ENCODE data around the gene TMEM43.
"Not testable (repeated sequence)": the region's sequence is repeated elsewhere in the genome, so short reads cannot be mapped to it uniquely, and the experiment has no call there.

Gene TMEM43

GRCh38 chr3:14119651-14120050 lies 5.2 kb upstream of the TMEM43 start:
- Histone ChIP-seq H3K18ac (ENCODE audit: low read depth in 1 of 2, low read length in 2 of 2) (no peak overlapping the region), H2BK120ac (ENCODE audit: low read depth, low read length) (no peak overlapping the region), H3K4ac (ENCODE audit: low read depth in 1 of 2, low read length in 2 of 2) (no peak overlapping the region), H2AFZ (ENCODE audit: low read depth, low read length) (no peak overlapping the region), H3K4me3 (ENCODE audit: insufficient read depth in 1 of 2, low read depth in 1 of 2, low read length in 2 of 2) (no peak overlapping the region), H3K9me3 (ENCODE audit: control insufficient read depth, low read length) (no peaks in the 10 kb centered on the region), H2BK15ac (ENCODE audit: low read depth, poor library complexity, severe bottlenecking) (no peak overlapping the region), H4K8ac (ENCODE audit: low read length) (no peak overlapping the region), H3K36me3 (ENCODE audit: control insufficient read depth in 1 of 2, insufficient read depth in 2 of 2, low read depth in 1 of 2, low read length in 2 of 2) (peaks cover 3 to 47% of the 10 kb centered on the region in 2 experiments), H3K27ac (ENCODE audit: low read length, poor library complexity, severe bottlenecking) (no peak overlapping the region), H4K91ac (ENCODE audit: low read length) (no peak overlapping the region), H3K4me1 (ENCODE audit: control insufficient read depth, insufficient read depth, low read depth, low read length) (peaks cover 9% of the 10 kb centered on the region), H2BK5ac (ENCODE audit: low read depth, low read length, poor library complexity, severe bottlenecking) (no peak overlapping the region), H3K9ac (ENCODE audit: low read length) (no peak overlapping the region), H3K27me3 (ENCODE audit: control insufficient read depth in 1 of 2, insufficient read depth in 1 of 2, low read length in 2 of 2) (no peaks in the 10 kb centered on the region), H2BK12ac (ENCODE audit: low read length in 2 of 2) (no peak overlapping the region), H3K79me1 (replicated peaks; ENCODE audit: low read length, poor library complexity, severe bottlenecking) (peaks cover 45% of the 10 kb centered on the region), H3K23ac (ENCODE audit: low read length in 2 of 2) (no peak overlapping the region), H3K4me2 (ENCODE audit: low read length, poor library complexity, severe bottlenecking) (no peak overlapping the region), H2AK5ac (ENCODE audit: low read length, severe bottlenecking) (no peak overlapping the region), H3K14ac (ENCODE audit: low read length in 2 of 2) (no peak overlapping the region)
- no peak for DNase-seq
- WGBS: 100% methylated on average over 2 of the region's 2 CpGs

- H3K4me3 ChIP-seq (ENCODE audit: insufficient read depth in 1 of 2, low read depth in 1 of 2, low read length in 2 of 2): no peak overlapping the region
- H3K9ac ChIP-seq (ENCODE audit: low read length): no peak overlapping the region
- H3K27ac ChIP-seq (ENCODE audit: low read length, poor library complexity, severe bottlenecking): no peak overlapping the region
- no peak overlapping the region for H4K8ac ChIP-seq (ENCODE audit: low read length)
- H3K79me1 ChIP-seq (replicated peaks; ENCODE audit: low read length, poor library complexity, severe bottlenecking): peaks cover 47% of the 10 kb centered on the region
- H2BK5ac ChIP-seq (ENCODE audit: low read depth, low read length, poor library complexity, severe bottlenecking): no peak overlapping the region
- no peak overlapping the region for H2AFZ ChIP-seq (ENCODE audit: low read depth, low read length)
- H2BK120ac ChIP-seq (ENCODE audit: low read depth, low read length): no peak overlapping the region
- H3K9me3 ChIP-seq (ENCODE audit: control insufficient read depth, low read length): no peaks in the 10 kb centered on the region
- no peak overlapping the region for H2BK15ac ChIP-seq (ENCODE audit: low read depth, poor library complexity, severe bottlenecking)
- H3K36me3 ChIP-seq (ENCODE audit: control insufficient read depth in 1 of 2, insufficient read depth in 2 of 2, low read depth in 1 of 2, low read length in 2 of 2): peaks cover 3 to 40% of the 10 kb centered on the region in 2 experiments
- no peak overlapping the region for H3K18ac ChIP-seq (ENCODE audit: low read depth in 1 of 2, low read length in 2 of 2)
- no peak overlapping the region for H4K91ac ChIP-seq (ENCODE audit: low read length)
- no peaks in the 10 kb centered on the region for H3K27me3 ChIP-seq (ENCODE audit: control insufficient read depth in 1 of 2, insufficient read depth in 1 of 2, low read length in 2 of 2)
- H3K4ac ChIP-seq (ENCODE audit: low read depth in 1 of 2, low read length in 2 of 2): no peak overlapping the region
- H3K4me1 ChIP-seq (ENCODE audit: control insufficient read depth, insufficient read depth, low read depth, low read length): peaks cover 9% of the 10 kb centered on the region
- WGBS: 97% methylated on average over 11 of the region's 11 CpGs
- H3K14ac ChIP-seq (ENCODE audit: low read length in 2 of 2): no peak overlapping the region
- no peak overlapping the region for H2BK12ac ChIP-seq (ENCODE audit: low read length in 2 of 2)
- no peak overlapping the region for H3K23ac ChIP-seq (ENCODE audit: low read length in 2 of 2)
- DNase-seq: no peak
- H3K4me2 ChIP-seq (ENCODE audit: low read length, poor library complexity, severe bottlenecking): no peak overlapping the region
- H2AK5ac ChIP-seq (ENCODE audit: low read length, severe bottlenecking): no peak overlapping the region
Observed at GRCh38 chr3:14120111-14120920, 4.5 kb upstream of the TMEM43 start.

GRCh38 chr3:14120921-14121448 lies 3.9 kb upstream of the TMEM43 start:
- H3K79me1 ChIP-seq (replicated peaks; ENCODE audit: low read length, poor library complexity, severe bottlenecking): peaks cover 47% of the 10 kb centered on the region
- not testable (repeated sequence) for H2AFZ ChIP-seq (ENCODE audit: low read depth, low read length); H3K27ac ChIP-seq (ENCODE audit: low read length, poor library complexity, severe bottlenecking); H2BK15ac ChIP-seq (ENCODE audit: low read depth, poor library complexity, severe bottlenecking); H3K18ac ChIP-seq (ENCODE audit: low read depth in 1 of 2, low read length in 2 of 2); H3K9me3 ChIP-seq (ENCODE audit: control insufficient read depth, low read length); H3K14ac ChIP-seq (ENCODE audit: low read length in 2 of 2); H4K8ac ChIP-seq (ENCODE audit: low read length); DNase-seq; H2BK12ac ChIP-seq (ENCODE audit: low read length in 2 of 2); H3K4ac ChIP-seq (ENCODE audit: low read depth in 1 of 2, low read length in 2 of 2); H3K9ac ChIP-seq (ENCODE audit: low read length); H3K4me3 ChIP-seq (ENCODE audit: insufficient read depth in 1 of 2, low read depth in 1 of 2, low read length in 2 of 2); H3K23ac ChIP-seq (ENCODE audit: low read length in 2 of 2); H2AK5ac ChIP-seq (ENCODE audit: low read length, severe bottlenecking); H3K4me2 ChIP-seq (ENCODE audit: low read length, poor library complexity, severe bottlenecking); H2BK120ac ChIP-seq (ENCODE audit: low read depth, low read length); H4K91ac ChIP-seq (ENCODE audit: low read length); H3K27me3 ChIP-seq (ENCODE audit: control insufficient read depth in 1 of 2, insufficient read depth in 1 of 2, low read length in 2 of 2); H2BK5ac ChIP-seq (ENCODE audit: low read depth, low read length, poor library complexity, severe bottlenecking)
- peaks cover 11% of the 10 kb centered on the region for H3K4me1 ChIP-seq (ENCODE audit: control insufficient read depth, insufficient read depth, low read depth, low read length)
- H3K36me3 ChIP-seq (ENCODE audit: control insufficient read depth in 1 of 2, insufficient read depth in 2 of 2, low read depth in 1 of 2, low read length in 2 of 2): peaks cover 0 to 34% of the 10 kb centered on the region in 2 experiments
- 100% methylated on average over 2 of the region's 2 CpGs for WGBS

- WGBS: 100% methylated on average over 5 of the region's 5 CpGs
- H3K9ac ChIP-seq (ENCODE audit: low read length): no peak overlapping the region
- peaks cover 42% of the 10 kb centered on the region for H3K79me1 ChIP-seq (replicated peaks; ENCODE audit: low read length, poor library complexity, severe bottlenecking)
- H4K8ac ChIP-seq (ENCODE audit: low read length): no peak overlapping the region
- no peak for DNase-seq
- peaks cover 0 to 30% of the 10 kb centered on the region in 2 experiments for H3K36me3 ChIP-seq (ENCODE audit: control insufficient read depth in 1 of 2, insufficient read depth in 2 of 2, low read depth in 1 of 2, low read length in 2 of 2)
- no peak overlapping the region for H2BK5ac ChIP-seq (ENCODE audit: low read depth, low read length, poor library complexity, severe bottlenecking)
- no peak overlapping the region for H2AFZ ChIP-seq (ENCODE audit: low read depth, low read length)
- no peak overlapping the region for H3K14ac ChIP-seq (ENCODE audit: low read length in 2 of 2)
- no peaks in the 10 kb centered on the region for H3K9me3 ChIP-seq (ENCODE audit: control insufficient read depth, low read length)
- no peak overlapping the region for H4K91ac ChIP-seq (ENCODE audit: low read length)
- no peak overlapping the region for H3K23ac ChIP-seq (ENCODE audit: low read length in 2 of 2)
- no peak overlapping the region for H3K18ac ChIP-seq (ENCODE audit: low read depth in 1 of 2, low read length in 2 of 2)
- no peak overlapping the region for H2BK15ac ChIP-seq (ENCODE audit: low read depth, poor library complexity, severe bottlenecking)
- H3K4me2 ChIP-seq (ENCODE audit: low read length, poor library complexity, severe bottlenecking): no peak overlapping the region
- H2BK120ac ChIP-seq (ENCODE audit: low read depth, low read length): no peak overlapping the region
- H3K4me3 ChIP-seq (ENCODE audit: insufficient read depth in 1 of 2, low read depth in 1 of 2, low read length in 2 of 2): no peak overlapping the region
- no peak overlapping the region for H3K27ac ChIP-seq (ENCODE audit: low read length, poor library complexity, severe bottlenecking)
- no peak overlapping the region for H2AK5ac ChIP-seq (ENCODE audit: low read length, severe bottlenecking)
- no peaks in the 10 kb centered on the region for H3K27me3 ChIP-seq (ENCODE audit: control insufficient read depth in 1 of 2, insufficient read depth in 1 of 2, low read length in 2 of 2)
- H2BK12ac ChIP-seq (ENCODE audit: low read length in 2 of 2): no peak overlapping the region
- H3K4me1 ChIP-seq (ENCODE audit: control insufficient read depth, insufficient read depth, low read depth, low read length): peaks cover 17% of the 10 kb centered on the region
- H3K4ac ChIP-seq (ENCODE audit: low read depth in 1 of 2, low read length in 2 of 2): no peak overlapping the region
Observed at GRCh38 chr3:14121859-14122258, 3.0 kb upstream of the TMEM43 start.
